K562 (cell line): ENCODE measurements around the gene TFAP2A.

ENCODE experiments used
- ESRRB ChIP-seq: fragments of 250-450 bp; sonication (Bioruptor Pico); IDR thresholded peaks from 2 replicates; pipeline ENCODE4 v1.5.0; 2020; ENCODE audit warnings: mild to moderate bottlenecking, moderate library complexity, borderline replicate concordance
- GATAD2A ChIP-seq: fragments of 450-650 bp; IDR thresholded peaks from 2 replicates; pipeline ENCODE4 v1.6.1; 2017
- HNRNPLL ChIP-seq: fragments of 200-400 bp; formaldehyde crosslinking; IDR thresholded peaks from 2 replicates; pipeline ENCODE4 v1.6.1; 2017; ENCODE audit warnings: low read length, low read depth, mild to moderate bottlenecking; ENCODE audit not compliant: poor library complexity, severe bottlenecking
- MBD2 ChIP-seq: sonication (generic); IDR thresholded peaks from 2 replicates; pipeline ENCODE4 v1.6.1; 2016; ENCODE audit warnings: low read depth, borderline replicate concordance
- MTF1 ChIP-seq: fragments of 250-450 bp; sonication (Bioruptor Pico); IDR thresholded peaks from 2 replicates; pipeline ENCODE4 v1.9.0; 2021; ENCODE audit warnings: moderate library complexity, mild to moderate bottlenecking, inconsistent platforms, borderline replicate concordance
- RBM39 ChIP-seq: fragments of 200-400 bp; formaldehyde crosslinking; optimal IDR thresholded peaks from 2 replicates; pipeline ENCODE3; 2018; ENCODE audit warnings: low read depth, low read length
- SMARCC2 ChIP-seq: fragments of 450-650 bp; IDR thresholded peaks from 2 replicates; pipeline ENCODE4 v1.6.1; 2017; ENCODE audit warnings: antibody characterized with exemption, moderate library complexity, mild to moderate bottlenecking, low read depth
- SREBF2 ChIP-seq: sonication (generic); formaldehyde crosslinking; IDR thresholded peaks from 2 replicates; pipeline ENCODE4 v1.4.0; 2020; ENCODE audit warnings: mild to moderate bottlenecking, missing genetic modification reagents
- TCF7L2 ChIP-seq: fragments of 150-350 bp; IDR thresholded peaks from 2 replicates; pipeline ENCODE4 v1.6.1; 2016; ENCODE audit warnings: low read depth, mild to moderate bottlenecking, low read length, moderate library complexity
- TRIM28 ChIP-seq: fragments of 450-650 bp; IDR thresholded peaks from 2 replicates; pipeline ENCODE4 v1.6.1; 2017
- ZNF785 ChIP-seq: fragments of 250-450 bp; sonication (Bioruptor Pico); IDR thresholded peaks from 2 replicates; pipeline ENCODE4 v1.4.0; 2020; ENCODE audit warnings: mild to moderate bottlenecking
- TF ChIP-seq, protein P1 (sequence below): fragments of 250-450 bp; sonication (Bioruptor Pico); IDR thresholded peaks from 2 replicates; pipeline ENCODE4 v1.4.0; 2020; ENCODE audit warnings: mild to moderate bottlenecking, moderate library complexity
- TF ChIP-seq, protein P2 (sequence below), 3 experiments: IDR thresholded peaks in 2 of 3; conservative IDR thresholded peaks in 1 of 3; 2 replicates each; pipeline ENCODE4 v1.5.1; 2011 to 2012; ENCODE audit warnings: low read length in 3 of 3, mild to moderate bottlenecking in 3 of 3, control low read depth in 2 of 3, improper control_type of control experiment in 1 of 3, inconsistent platforms in 1 of 3, low read depth in 1 of 3, mixed read lengths in 1 of 3, moderate library complexity in 1 of 3; ENCODE audit not compliant: insufficient read depth in 2 of 3
- TF ChIP-seq, protein P3 (sequence below), 2 experiments: fragments of 200-800 bp in 1 of 2; sonication (Bioruptor generic) in 1 of 2; sonication (generic) in 1 of 2; formaldehyde crosslinking in 1 of 2; IDR thresholded peaks in 1 of 2; conservative IDR thresholded peaks in 1 of 2; 2 replicates each; pipeline versions ENCODE4 v1.5.0 to v1.6.1; 2016 to 2020; ENCODE audit warnings: missing compliant biosample characterization in 1 of 2, missing genetic modification characterization in 1 of 2, missing genetic modification reagents in 1 of 2

DNA sequence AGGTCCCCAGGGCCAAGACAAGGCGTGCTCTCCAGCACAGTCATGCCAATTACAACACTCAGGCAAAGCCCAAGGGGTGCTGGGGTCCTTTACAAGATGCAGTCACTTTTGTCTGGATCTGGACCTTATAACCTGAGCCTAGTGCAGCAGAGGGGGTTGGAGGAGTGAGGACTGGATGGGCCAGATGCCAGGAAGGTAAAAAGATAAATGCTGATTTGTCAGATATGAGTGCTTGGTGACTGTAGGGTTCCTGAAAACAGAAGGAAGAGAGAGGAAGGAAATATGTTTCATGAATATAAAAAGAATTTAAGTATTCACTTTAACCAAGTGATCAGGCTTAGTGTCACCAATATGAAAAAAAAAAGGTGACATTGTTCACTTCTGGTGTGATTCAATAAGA, 43.4 kb upstream of the TFAP2A start:
- TF ChIP-seq TCF7L2, result no peak
- TF ChIP-seq SREBF2 (CRISPR knock-in tag), result no peak
- TF ChIP-seq SMARCC2, result no peak
- no peak for TF ChIP-seq MBD2
- no peak for TF ChIP-seq GATAD2A
- TF ChIP-seq, protein P1, sequence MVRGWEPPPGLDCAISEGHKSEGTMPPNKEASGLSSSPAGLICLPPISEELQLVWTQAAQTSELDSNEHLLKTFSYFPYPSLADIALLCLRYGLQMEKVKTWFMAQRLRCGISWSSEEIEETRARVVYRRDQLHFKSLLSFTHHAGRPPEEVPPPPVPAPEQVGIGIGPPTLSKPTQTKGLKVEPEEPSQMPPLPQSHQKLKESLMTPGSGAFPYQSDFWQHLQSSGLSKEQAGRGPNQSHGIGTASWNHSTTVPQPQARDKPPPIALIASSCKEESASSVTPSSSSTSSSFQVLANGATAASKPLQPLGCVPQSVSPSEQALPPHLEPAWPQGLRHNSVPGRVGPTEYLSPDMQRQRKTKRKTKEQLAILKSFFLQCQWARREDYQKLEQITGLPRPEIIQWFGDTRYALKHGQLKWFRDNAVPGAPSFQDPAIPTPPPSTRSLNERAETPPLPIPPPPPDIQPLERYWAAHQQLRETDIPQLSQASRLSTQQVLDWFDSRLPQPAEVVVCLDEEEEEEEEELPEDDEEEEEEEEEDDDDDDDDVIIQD (CRISPR knock-in tag), result no peak
- TF ChIP-seq HNRNPLL, result no peak
- no peak for TF ChIP-seq TRIM28
- TF ChIP-seq, protein P2, sequence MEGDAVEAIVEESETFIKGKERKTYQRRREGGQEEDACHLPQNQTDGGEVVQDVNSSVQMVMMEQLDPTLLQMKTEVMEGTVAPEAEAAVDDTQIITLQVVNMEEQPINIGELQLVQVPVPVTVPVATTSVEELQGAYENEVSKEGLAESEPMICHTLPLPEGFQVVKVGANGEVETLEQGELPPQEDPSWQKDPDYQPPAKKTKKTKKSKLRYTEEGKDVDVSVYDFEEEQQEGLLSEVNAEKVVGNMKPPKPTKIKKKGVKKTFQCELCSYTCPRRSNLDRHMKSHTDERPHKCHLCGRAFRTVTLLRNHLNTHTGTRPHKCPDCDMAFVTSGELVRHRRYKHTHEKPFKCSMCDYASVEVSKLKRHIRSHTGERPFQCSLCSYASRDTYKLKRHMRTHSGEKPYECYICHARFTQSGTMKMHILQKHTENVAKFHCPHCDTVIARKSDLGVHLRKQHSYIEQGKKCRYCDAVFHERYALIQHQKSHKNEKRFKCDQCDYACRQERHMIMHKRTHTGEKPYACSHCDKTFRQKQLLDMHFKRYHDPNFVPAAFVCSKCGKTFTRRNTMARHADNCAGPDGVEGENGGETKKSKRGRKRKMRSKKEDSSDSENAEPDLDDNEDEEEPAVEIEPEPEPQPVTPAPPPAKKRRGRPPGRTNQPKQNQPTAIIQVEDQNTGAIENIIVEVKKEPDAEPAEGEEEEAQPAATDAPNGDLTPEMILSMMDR (IDR thresholded peaks at IDR 0.05 in 2 of 3, conservative IDR thresholded peaks at IDR 0.05 in 1 of 3; ENCODE audit: insufficient read depth in 2 of 3, low read depth in 1 of 3, low read length in 3 of 3), result no peak
- TF ChIP-seq RBM39, result no peak
- TF ChIP-seq ZNF785 (CRISPR knock-in tag), result no peak
- no peak for TF ChIP-seq MTF1
- TF ChIP-seq ESRRB (CRISPR knock-in tag), result no peak
- TF ChIP-seq, protein P3, sequence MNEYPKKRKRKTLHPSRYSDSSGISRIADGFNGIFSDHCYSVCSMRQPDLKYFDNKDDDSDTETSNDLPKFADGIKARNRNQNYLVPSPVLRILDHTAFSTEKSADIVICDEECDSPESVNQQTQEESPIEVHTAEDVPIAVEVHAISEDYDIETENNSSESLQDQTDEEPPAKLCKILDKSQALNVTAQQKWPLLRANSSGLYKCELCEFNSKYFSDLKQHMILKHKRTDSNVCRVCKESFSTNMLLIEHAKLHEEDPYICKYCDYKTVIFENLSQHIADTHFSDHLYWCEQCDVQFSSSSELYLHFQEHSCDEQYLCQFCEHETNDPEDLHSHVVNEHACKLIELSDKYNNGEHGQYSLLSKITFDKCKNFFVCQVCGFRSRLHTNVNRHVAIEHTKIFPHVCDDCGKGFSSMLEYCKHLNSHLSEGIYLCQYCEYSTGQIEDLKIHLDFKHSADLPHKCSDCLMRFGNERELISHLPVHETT (CRISPR knock-in tag; conservative IDR thresholded peaks at IDR 0.05 in 1 of 2, IDR thresholded peaks at IDR 0.05 in 1 of 2), result no peak
